AG04450 (cell line): ENCODE data around the gene TYR. TPM values are rescaled to one million over a fixed set of nuclear protein-coding genes. Genes with fewer than 3 reads are reported as not detected.

ENCODE experiments used
- CTCF ChIA-PET: fragments of 300-600, 350-600 bp; formaldehyde crosslinking; extraction: SDS; loops from one replicate; lab custom pipeline; 2022; ENCODE audit warnings: antibody characterized with exemption, inconsistent platforms; lab: Charles Lee
- POLR2A ChIA-PET: fragments of 350-600 bp; formaldehyde crosslinking; extraction: SDS; loops from one replicate; lab custom pipeline; 2021; ENCODE audit warnings: antibody characterized with exemption, inconsistent platforms; lab: Yijun Ruan, JAX
- DNase-seq: peaks from one replicate; pipeline ENCODE4 v3.0.0-alpha.2; 2011; ENCODE audit warnings: low read depth, low spot score
- H3K27ac ChIP-seq: one replicate; pipeline ENCODE4 v1.5.1; 2012; ENCODE audit warnings: low read depth, low read length, control low read depth
- H3K27me3 ChIP-seq: one replicate; pipeline ENCODE4 v1.6.0; 2012; ENCODE audit warnings: low read length; ENCODE audit not compliant: control insufficient read depth, insufficient read depth
- H3K4me3 ChIP-seq: 2 replicates; pipeline ENCODE4 v1.5.1; 2011; ENCODE audit warnings: mild to moderate bottlenecking, low read depth, low read length, control low read depth
- H3K9me3 ChIP-seq: 2 replicates; pipeline ENCODE4 v1.5.1; 2012; ENCODE audit warnings: low read length; ENCODE audit not compliant: control insufficient read depth, insufficient read depth
- CTCF ChIP-seq: IDR thresholded peaks from 2 replicates; pipeline ENCODE4 v1.5.1; 2011; ENCODE audit warnings: low read depth, low read length, control low read depth, inconsistent platforms
- polyA minus RNA-seq: library from RNA; depleted of rRNA, polyadenylated mRNA; stranded (reverse); fragments of >200 nt; gene quantifications from 2 replicates; pipeline ENCODE4 v1.2.3, GENCODE V29; 2011; rRNA and poly(A)+ RNA removed
- polyA plus RNA-seq: library from polyadenylated mRNA; depleted of rRNA; stranded (reverse); fragments of >200 nt; gene quantifications from 2 replicates; pipeline ENCODE4 v1.2.3, GENCODE V29; 2011; rRNA removed

Gene TYR
- not detected in 2 replicates for polyA plus RNA-seq
- polyA minus RNA-seq = not detected in 2 replicates

- Histone ChIP-seq H3K27ac (no peak within 1 kb of the TSS), H3K4me3 (no peak within 1 kb of the TSS), H3K9me3 (no peaks in the 10 kb centered on the region), H3K27me3 (no peaks in the 10 kb centered on the region)
- TF ChIP-seq CTCF = no peak
- POLR2A ChIA-PET = no interaction called here
- no peak for DNase-seq
- CTCF ChIA-PET = no interaction called here
Measured at GRCh38 chr11:89177691-89178231, at the start of gene TYR. TYR (plus strand) TSS chr11:89177875; CDS start chr11:89177954, 79 bp downstream.

- ChIA-PET CTCF (no interaction called here), POLR2A (no interaction called here)
- Histone ChIP-seq H3K4me3 (no peak overlapping the region), H3K27me3 (no peaks in the 10 kb centered on the region), H3K9me3 (no peaks in the 10 kb centered on the region), H3K27ac (no peak overlapping the region)
- no peak for TF ChIP-seq CTCF
- DNase-seq = no peak
Measured at GRCh38 chr11:89136606-89137005, 41.1 kb upstream of the TYR start.

GRCh38 chr11:89147229-89147628 is 30.4 kb upstream of the TYR start:
- no peak for DNase-seq
- TF ChIP-seq CTCF = no peak
- Histone ChIP-seq H3K4me3 (no peak overlapping the region), H3K27ac (no peak overlapping the region), H3K9me3 (no peaks in the 10 kb centered on the region), H3K27me3 (no peaks in the 10 kb centered on the region)
- POLR2A ChIA-PET = no interaction called here
- CTCF ChIA-PET = no interaction called here

- Histone ChIP-seq H3K27ac (no peak overlapping the region), H3K27me3 (no peaks in the 10 kb centered on the region), H3K9me3 (no peaks in the 10 kb centered on the region), H3K4me3 (no peak overlapping the region)
- no peak for TF ChIP-seq CTCF
- POLR2A ChIA-PET = no interaction called here
- CTCF ChIA-PET = no interaction called here
- no peak for DNase-seq
Measured at GRCh38 chr11:89159974-89160373, 17.7 kb upstream of the TYR start.

- ChIA-PET POLR2A (no interaction called here), CTCF (no interaction called here)
- no peak for TF ChIP-seq CTCF
- Histone ChIP-seq H3K27me3 (no peaks in the 10 kb centered on the region), H3K27ac (no peak overlapping the region), H3K9me3 (no peaks in the 10 kb centered on the region), H3K4me3 (no peak overlapping the region)
- no peak for DNase-seq
Measured at GRCh38 chr11:89161949-89162348, 15.7 kb upstream of the TYR start.
